ENCODE results near the gene CRTC1. TPM values are rescaled to one million over a fixed set of nuclear protein-coding genes. Genes with fewer than 3 reads are reported as not detected.

CRTC1 gene
- total RNA-seq, 1 donor, result 4.3 TPM

- H3K9me3 ChIP-seq (ENCODE audit: low read depth, low read length), result no peaks in the 10 kb centered on the region
- H3K4me3 ChIP-seq (ENCODE audit: low read length), result no peak overlapping the region
- no peaks in the 10 kb centered on the region for H3K27me3 ChIP-seq (ENCODE audit: insufficient read depth, low read length)
- H3K4me1 ChIP-seq (ENCODE audit: insufficient read depth, low read length), result peaks cover 16% of the 10 kb centered on the region
Observed at GRCh38 chr19:18660051-18660910, 23.2 kb upstream of the CRTC1 start.

- Histone ChIP-seq H3K4me3 (ENCODE audit: low read length) (no peak overlapping the region), H3K9me3 (ENCODE audit: low read depth, low read length) (no peaks in the 10 kb centered on the region), H3K27me3 (ENCODE audit: insufficient read depth, low read length) (no peaks in the 10 kb centered on the region)
Observed at GRCh38 chr19:18660939-18661670, 22.4 kb upstream of the CRTC1 start.

GRCh38 chr19:18662972-18663732, 20.3 kb upstream of the CRTC1 start:
- H3K27me3 ChIP-seq (ENCODE audit: insufficient read depth, low read length), result no peaks in the 10 kb centered on the region
- no peaks in the 10 kb centered on the region for H3K9me3 ChIP-seq (ENCODE audit: low read depth, low read length)
- H3K4me1 ChIP-seq (ENCODE audit: insufficient read depth, low read length), result peaks cover 16% of the 10 kb centered on the region
- no peak overlapping the region for H3K4me3 ChIP-seq (ENCODE audit: low read length)

More at GRCh38 chr19:18660939-18661670, 22.4 kb upstream of the CRTC1 start:
- H3K4me1 ChIP-seq (ENCODE audit: insufficient read depth, low read length), result peaks cover 16% of the 10 kb centered on the region

GRCh38 chr19:18663940-18664530, 19.4 kb upstream of the CRTC1 start:
- no peaks in the 10 kb centered on the region for H3K27me3 ChIP-seq (ENCODE audit: insufficient read depth, low read length)
- H3K4me1 ChIP-seq (ENCODE audit: insufficient read depth, low read length), result peaks cover 12% of the 10 kb centered on the region
- H3K9me3 ChIP-seq (ENCODE audit: low read depth, low read length), result no peaks in the 10 kb centered on the region
- H3K4me3 ChIP-seq (ENCODE audit: low read length), result no peak overlapping the region

- no peaks in the 10 kb centered on the region for H3K27me3 ChIP-seq (ENCODE audit: insufficient read depth, low read length)
- H3K9me3 ChIP-seq (ENCODE audit: low read depth, low read length), result no peaks in the 10 kb centered on the region
- peaks cover 5% of the 10 kb centered on the region for H3K4me1 ChIP-seq (ENCODE audit: insufficient read depth, low read length)
- H3K4me3 ChIP-seq (ENCODE audit: low read length), result no peak overlapping the region
Observed at GRCh38 chr19:18665771-18666202, 17.7 kb upstream of the CRTC1 start.

- H3K4me3 ChIP-seq (ENCODE audit: low read length), result no peak overlapping the region
- H3K27me3 ChIP-seq (ENCODE audit: insufficient read depth, low read length), result no peaks in the 10 kb centered on the region
- peaks cover 5% of the 10 kb centered on the region for H3K4me1 ChIP-seq (ENCODE audit: insufficient read depth, low read length)
- no peaks in the 10 kb centered on the region for H3K9me3 ChIP-seq (ENCODE audit: low read depth, low read length)
Observed at GRCh38 chr19:18666317-18666716, 17.2 kb upstream of the CRTC1 start.

- Histone ChIP-seq H3K4me1 (ENCODE audit: insufficient read depth, low read length) (peaks cover 5% of the 10 kb centered on the region), H3K4me3 (ENCODE audit: low read length) (no peak overlapping the region), H3K9me3 (ENCODE audit: low read depth, low read length) (no peaks in the 10 kb centered on the region), H3K27me3 (ENCODE audit: insufficient read depth, low read length) (no peaks in the 10 kb centered on the region)
Observed at GRCh38 chr19:18666784-18667183, 16.7 kb upstream of the CRTC1 start.

- H3K4me3 ChIP-seq (ENCODE audit: low read length), result no peak overlapping the region
- no peaks in the 10 kb centered on the region for H3K27me3 ChIP-seq (ENCODE audit: insufficient read depth, low read length)
- H3K9me3 ChIP-seq (ENCODE audit: low read depth, low read length), result no peaks in the 10 kb centered on the region
- peaks cover 5% of the 10 kb centered on the region for H3K4me1 ChIP-seq (ENCODE audit: insufficient read depth, low read length)
Observed at GRCh38 chr19:18667531-18668251, 15.8 kb upstream of the CRTC1 start.

- H3K9me3 ChIP-seq (ENCODE audit: low read depth, low read length), result no peaks in the 10 kb centered on the region
- no peak overlapping the region for H3K4me3 ChIP-seq (ENCODE audit: low read length)
- peaks cover 5% of the 10 kb centered on the region for H3K4me1 ChIP-seq (ENCODE audit: insufficient read depth, low read length)
- no peaks in the 10 kb centered on the region for H3K27me3 ChIP-seq (ENCODE audit: insufficient read depth, low read length)
Observed at GRCh38 chr19:18668252-18668631, 15.2 kb upstream of the CRTC1 start.

GRCh38 chr19:18668744-18669523, 14.5 kb upstream of the CRTC1 start:
- no peaks in the 10 kb centered on the region for H3K27me3 ChIP-seq (ENCODE audit: insufficient read depth, low read length)
- H3K9me3 ChIP-seq (ENCODE audit: low read depth, low read length), result no peaks in the 10 kb centered on the region
- H3K4me1 ChIP-seq (ENCODE audit: insufficient read depth, low read length), result peaks cover 4% of the 10 kb centered on the region
- no peak overlapping the region for H3K4me3 ChIP-seq (ENCODE audit: low read length)

- H3K4me3 ChIP-seq (ENCODE audit: low read length), result no peak overlapping the region
- H3K27me3 ChIP-seq (ENCODE audit: insufficient read depth, low read length), result no peaks in the 10 kb centered on the region
- no peaks in the 10 kb centered on the region for H3K9me3 ChIP-seq (ENCODE audit: low read depth, low read length)
- H3K4me1 ChIP-seq (ENCODE audit: insufficient read depth, low read length), result no peaks in the 10 kb centered on the region
Observed at GRCh38 chr19:18669524-18669817, 14.0 kb upstream of the CRTC1 start.

- Histone ChIP-seq H3K4me3 (ENCODE audit: low read length) (no peak overlapping the region), H3K9me3 (ENCODE audit: low read depth, low read length) (no peaks in the 10 kb centered on the region), H3K27me3 (ENCODE audit: insufficient read depth, low read length) (no peaks in the 10 kb centered on the region), H3K4me1 (ENCODE audit: insufficient read depth, low read length) (no peaks in the 10 kb centered on the region)
Observed at GRCh38 chr19:18669883-18670282, 13.6 kb upstream of the CRTC1 start.

- no peaks in the 10 kb centered on the region for H3K9me3 ChIP-seq (ENCODE audit: low read depth, low read length)
- H3K4me3 ChIP-seq (ENCODE audit: low read length), result no peak overlapping the region
- H3K4me1 ChIP-seq (ENCODE audit: insufficient read depth, low read length), result no peaks in the 10 kb centered on the region
- no peaks in the 10 kb centered on the region for H3K27me3 ChIP-seq (ENCODE audit: insufficient read depth, low read length)
Observed at GRCh38 chr19:18670312-18670711, 13.2 kb upstream of the CRTC1 start.
